HepG2 (cell line): ENCODE results near the gene MYCBPAP. TPM values are rescaled to one million over a fixed set of nuclear protein-coding genes. Genes with fewer than 3 reads are reported as not detected.
A peak's percentile ranks its signal among the peaks of the same experiment; 100 is the strongest.

Experiments used
- DMAP1 ChIP-seq: IDR thresholded peaks from 2 replicates; pipeline ENCODE4 v1.6.1; 2016
- DR1 ChIP-seq: sonication (generic); formaldehyde crosslinking; IDR thresholded peaks from 2 replicates; pipeline ENCODE4 v1.8.0; 2021; ENCODE audit warnings: mild to moderate bottlenecking, missing genetic modification reagents, inconsistent platforms
- E2F2 ChIP-seq: sonication (generic); formaldehyde crosslinking; IDR thresholded peaks from 2 replicates; pipeline ENCODE4 v1.4.0; 2020; ENCODE audit warnings: missing genetic modification reagents, borderline replicate concordance
- GPBP1L1 ChIP-seq: sonication (generic); formaldehyde crosslinking; IDR thresholded peaks from 2 replicates; pipeline ENCODE4 v1.5.0; 2020; ENCODE audit warnings: mild to moderate bottlenecking, missing genetic modification reagents
- HDAC6 ChIP-seq: fragments of 200-600 bp; sonication (generic); IDR thresholded peaks from 2 replicates; pipeline ENCODE4 v1.7.0; 2017; ENCODE audit warnings: mild to moderate bottlenecking, antibody characterized with exemption, low read length, low read depth
- HMGXB3 ChIP-seq: sonication (generic); formaldehyde crosslinking; IDR thresholded peaks from 2 replicates; pipeline ENCODE4 v1.4.0; 2020; ENCODE audit warnings: missing genetic modification reagents, borderline replicate concordance
- MAZ ChIP-seq, 2 experiments: sonication (generic) in 1 of 2; formaldehyde crosslinking in 1 of 2; IDR thresholded peaks; 2 replicates each; pipeline versions ENCODE4 v1.5.0 to v1.6.1; 2012 to 2020; ENCODE audit warnings: low read depth in 2 of 2, mild to moderate bottlenecking in 2 of 2, borderline replicate concordance in 1 of 2, improper control_type of control experiment in 1 of 2, low read length in 1 of 2, missing genetic modification reagents in 1 of 2, moderate library complexity in 1 of 2
- PHB2 ChIP-seq: fragments of 450-650 bp; IDR thresholded peaks from 2 replicates; pipeline ENCODE4 v1.6.1; 2018; ENCODE audit not compliant: partially characterized antibody
- RCOR2 ChIP-seq: IDR thresholded peaks from 2 replicates; pipeline ENCODE4 v1.6.1; 2016; ENCODE audit warnings: missing biosample characterization, missing genetic modification reagents
- SYNCRIP ChIP-seq: fragments of 200-400 bp; formaldehyde crosslinking; IDR thresholded peaks from 2 replicates; pipeline ENCODE4 v1.6.1; 2018; ENCODE audit warnings: mild to moderate bottlenecking, low read depth, low read length; ENCODE audit not compliant: insufficient read depth
- THRA ChIP-seq: sonication (generic); formaldehyde crosslinking; IDR thresholded peaks from 2 replicates; pipeline ENCODE4 v1.4.0; 2020; ENCODE audit warnings: missing genetic modification reagents, borderline replicate concordance
- YEATS2 ChIP-seq: sonication (generic); formaldehyde crosslinking; IDR thresholded peaks from 2 replicates; pipeline ENCODE4 v1.4.0; 2020; ENCODE audit warnings: missing genetic modification reagents, borderline replicate concordance
- ZMAT3 ChIP-seq: sonication (generic); formaldehyde crosslinking; conservative IDR thresholded peaks from 2 replicates; pipeline ENCODE4 v1.7.0; 2021; ENCODE audit warnings: missing genetic modification reagents
- ZNF235 ChIP-seq: sonication (generic); formaldehyde crosslinking; IDR thresholded peaks from 2 replicates; pipeline ENCODE4 v1.8.1; 2023; ENCODE audit warnings: mild to moderate bottlenecking, missing genetic modification reagents, borderline replicate concordance
- ZNF317 ChIP-seq: sonication (generic); formaldehyde crosslinking; IDR thresholded peaks from 2 replicates; pipeline ENCODE4 v1.5.0; 2020; ENCODE audit warnings: mild to moderate bottlenecking, missing genetic modification reagents
- ZNF431 ChIP-seq: sonication (generic); formaldehyde crosslinking; IDR thresholded peaks from 2 replicates; pipeline ENCODE4 v1.9.0; 2022; ENCODE audit warnings: missing genetic modification reagents, low read depth, mild to moderate bottlenecking, borderline replicate concordance
- ZNF576 ChIP-seq: sonication (generic); formaldehyde crosslinking; IDR thresholded peaks from 2 replicates; pipeline ENCODE4 v1.4.0; 2020; ENCODE audit warnings: mild to moderate bottlenecking, missing genetic modification reagents
- polyA plus RNA-seq, 8 experiments: library from polyadenylated mRNA; depleted of rRNA in 3 of 8; stranded (reverse) in 7 of 8; unstranded in 1 of 8; fragments of >200 nt; fragmentation: Illumina TruSeq in 4 of 8; extraction: Trizol in 4 of 8; gene quantifications; 2 replicates each; pipeline versions ENCODE4 v1.2.1 to v1.2.3, GENCODE V29; 2011 to 2016; ENCODE audit warnings: low read depth in 4 of 8, missing spikeins in 1 of 8, mixed read lengths in 1 of 8; ENCODE audit not compliant: insufficient read depth in 1 of 8
- total RNA-seq, 5 experiments: library from RNA; depleted of rRNA; stranded (reverse); fragments of >200 nt; fragmentation: Illumina TruSeq; extraction: Trizol; gene quantifications; 2 replicates each; pipeline ENCODE4 v1.2.3, GENCODE V29; 2016; ENCODE audit warnings: low read depth in 1 of 5

Gene MYCBPAP
- total and polyA plus RNA-seq, 2 of the 13 experiments (the other 11 are each of a cell fraction or from before 2014, with no cell fraction given): 0.22 to 0.24 TPM

- no peak for TF ChIP-seq E2F2
- no peak for TF ChIP-seq PHB2
- no peak for TF ChIP-seq MAZ (IDR thresholded peaks at IDR 0.05; ENCODE audit: borderline replicate concordance, low read depth, low read length)
- TF ChIP-seq MAZ (CRISPR knock-in tag; IDR thresholded peaks at IDR 0.05; ENCODE audit: low read depth): peak; percentile 54; the same call in 1 of the 2 replicates
- no peak for TF ChIP-seq ZNF235 (CRISPR knock-in tag)
- peak; percentile 43; the same call in 1 of the 2 replicates for TF ChIP-seq RCOR2 (CRISPR knock-in tag)
- peak; percentile 76 for TF ChIP-seq ZNF431
- TF ChIP-seq SYNCRIP: no peak
- TF ChIP-seq ZMAT3: no peak; the same call in 1 of the 2 replicates
- TF ChIP-seq HDAC6: no peak
- TF ChIP-seq GPBP1L1 (CRISPR knock-in tag): no peak
- TF ChIP-seq THRA: peak; percentile 46; the same call in 1 of the 2 replicates
- peak; percentile 32; the same call in 1 of the 2 replicates for TF ChIP-seq DMAP1 (CRISPR knock-in tag)
- 0 out of 2 replicates have a peak, but pooled peaks have one; percentile 39 for TF ChIP-seq ZNF317
- TF ChIP-seq HMGXB3 (CRISPR knock-in tag): 0 out of 2 replicates have a peak, but pooled peaks have one; percentile 74
- no peak for TF ChIP-seq DR1 (CRISPR knock-in tag)
- peak; percentile 48; the same call in 1 of the 2 replicates for TF ChIP-seq YEATS2 (CRISPR knock-in tag)
- 0 out of 2 replicates have a peak, but pooled peaks have one; percentile 30 for TF ChIP-seq ZNF576
Observed at GRCh38 chr17:50458701-50459676, 49.2 kb upstream of the MYCBPAP start (continued).
